AML-193 (cell line): Measurements from ENCODE around the gene PCBP1.
"Not testable (repeated sequence)": the region's sequence is repeated elsewhere in the genome, so short reads cannot be mapped to it uniquely, and the experiment has no call there.

Experiments
- DNase-seq, 2 experiments: peaks; one replicate each; lab custom pipeline; 2025; lab: John Stamatoyannopoulos, UW

The PCBP1 gene

DNA sequence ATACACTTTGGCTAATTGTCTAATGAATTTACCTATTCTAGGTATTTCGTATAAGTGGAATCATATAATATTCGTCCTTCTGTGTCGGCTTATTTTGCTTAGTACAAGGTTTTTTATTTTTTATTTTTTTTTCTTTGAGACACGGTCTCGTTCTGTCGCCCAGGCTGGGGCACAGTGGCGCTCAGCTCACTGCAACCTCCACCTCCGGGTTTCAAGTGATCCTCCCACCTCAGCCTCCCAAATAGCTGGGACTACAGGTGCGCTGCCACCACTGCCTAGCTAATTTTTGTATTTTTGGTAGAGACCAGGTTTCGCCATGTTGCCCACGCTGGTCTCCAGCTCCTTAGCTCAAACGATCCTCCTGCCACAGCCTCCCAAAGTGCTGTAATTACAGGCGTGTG is 38.2 kb downstream of the PCBP1 start:
- DNase-seq, result no peak

DNA sequence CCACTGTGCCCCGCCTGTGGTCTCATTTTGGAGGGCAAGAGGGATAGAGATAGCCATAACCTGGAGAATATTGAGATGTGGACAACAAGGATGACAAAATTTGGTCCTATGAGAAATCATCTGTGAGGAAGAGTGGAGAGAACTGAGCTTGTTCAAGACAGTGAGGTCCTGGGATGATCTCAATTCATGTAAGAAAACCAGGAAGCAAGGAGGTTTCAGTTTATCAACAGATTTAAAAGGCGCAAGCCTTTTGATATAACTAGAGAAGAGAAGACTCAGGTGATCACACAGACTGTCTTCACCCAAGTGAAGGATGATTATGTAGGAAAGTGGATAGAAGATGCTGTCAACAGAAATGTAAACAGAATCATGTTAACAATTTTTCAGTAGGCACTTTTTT is 39.1 kb downstream of the PCBP1 start:
- no peak for DNase-seq

DNA sequence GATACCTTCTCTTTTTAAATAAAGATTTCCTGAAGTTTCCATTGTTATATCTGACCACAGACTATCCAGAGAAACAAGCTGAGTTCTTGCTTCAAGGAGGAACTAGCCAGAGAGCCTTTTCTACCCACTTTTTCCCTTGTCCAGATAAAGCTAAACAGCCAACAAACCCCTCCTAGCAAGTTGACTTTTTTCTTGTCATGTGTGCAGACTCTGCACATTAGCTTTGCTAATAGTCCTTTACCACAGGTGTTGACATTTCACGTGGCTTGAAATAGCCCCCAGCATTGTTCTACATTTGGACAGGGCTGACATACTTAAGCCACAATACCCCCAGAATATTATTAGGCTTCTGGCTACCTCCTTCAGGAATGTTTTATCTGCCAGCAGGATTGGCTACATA is 40.7 kb downstream of the PCBP1 start:
- no peak for DNase-seq

DNA sequence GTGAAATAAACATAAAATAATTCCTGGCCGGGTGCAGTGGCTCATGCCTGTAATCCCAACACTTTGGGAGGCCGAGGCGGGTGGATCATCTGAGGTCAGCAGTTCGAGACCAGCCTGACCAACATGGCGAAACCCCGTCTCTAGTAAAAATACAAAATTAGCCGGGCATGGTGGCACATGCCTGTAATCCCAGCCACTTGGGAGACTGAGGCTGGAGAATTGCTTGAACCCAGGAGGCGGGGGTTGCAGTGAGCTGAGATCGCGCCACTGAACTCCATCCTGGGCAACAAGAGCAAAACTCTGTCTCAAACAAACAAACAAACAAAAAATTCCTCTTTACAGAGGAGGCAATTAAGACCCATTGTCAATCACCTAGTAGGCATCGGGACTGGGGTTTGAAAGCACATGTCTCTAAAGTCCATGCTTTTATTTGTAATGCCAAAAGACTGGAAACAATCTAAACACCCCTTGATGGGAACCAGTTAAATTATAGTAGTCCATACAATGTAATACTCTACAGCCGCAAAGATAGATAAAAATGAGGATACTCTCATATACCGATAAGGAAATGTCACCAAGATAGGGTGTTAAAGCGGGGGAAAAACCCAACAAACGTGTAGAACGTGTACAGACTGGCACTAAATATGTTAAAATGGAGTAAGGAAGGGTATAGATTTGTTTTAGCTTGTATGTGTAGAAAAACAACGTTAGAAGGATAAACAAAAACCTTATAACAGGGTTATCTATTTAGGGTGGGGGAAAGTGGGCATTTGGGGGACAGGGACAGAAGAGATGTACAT is 44.3 kb downstream of the PCBP1 start:
- DNase-seq, result not testable (repeated sequence)

DNA sequence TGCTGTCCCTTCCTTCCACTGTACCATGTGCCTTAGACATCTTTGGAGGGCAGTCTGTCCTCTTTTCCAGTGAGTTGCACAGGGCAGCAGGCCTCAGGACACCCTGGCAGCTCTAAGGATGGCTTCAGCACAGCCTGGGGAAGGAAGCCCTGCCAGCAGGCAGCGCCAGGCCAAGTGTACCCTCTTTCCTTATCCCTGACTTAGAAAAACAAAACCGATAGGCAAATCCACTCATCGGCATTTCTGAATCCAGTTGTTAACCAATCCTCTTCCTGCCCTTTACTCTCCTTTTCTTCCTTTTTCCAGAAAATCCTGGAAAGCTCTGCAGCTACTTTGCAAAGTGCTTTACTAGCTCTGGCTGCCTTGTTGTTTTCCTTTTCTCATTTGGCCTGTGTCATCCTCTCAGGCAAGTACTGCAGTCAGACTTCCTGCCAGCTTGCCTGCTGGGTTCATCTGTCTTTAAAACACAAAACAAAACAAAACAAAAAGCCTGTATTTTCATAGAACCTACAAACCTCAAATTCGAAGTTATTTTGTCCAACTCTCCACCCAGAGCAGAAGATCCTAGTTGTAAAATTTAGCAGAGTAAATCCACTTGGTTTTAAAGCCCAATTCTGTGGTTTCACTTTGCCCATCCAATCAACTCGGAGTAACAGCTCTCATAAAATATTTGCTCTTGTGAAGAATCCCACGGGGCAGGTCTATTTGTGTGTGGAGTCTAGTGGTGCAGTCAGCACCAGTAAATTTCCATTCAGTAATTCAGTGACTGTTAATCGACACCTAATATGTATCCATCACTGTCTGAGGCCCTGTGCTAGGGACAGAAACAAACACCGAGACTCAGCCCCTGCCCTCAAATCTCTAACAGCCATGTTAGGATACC is 45.2 kb downstream of the PCBP1 start:
- peak; percentile 36 to 61 for DNase-seq

DNA sequence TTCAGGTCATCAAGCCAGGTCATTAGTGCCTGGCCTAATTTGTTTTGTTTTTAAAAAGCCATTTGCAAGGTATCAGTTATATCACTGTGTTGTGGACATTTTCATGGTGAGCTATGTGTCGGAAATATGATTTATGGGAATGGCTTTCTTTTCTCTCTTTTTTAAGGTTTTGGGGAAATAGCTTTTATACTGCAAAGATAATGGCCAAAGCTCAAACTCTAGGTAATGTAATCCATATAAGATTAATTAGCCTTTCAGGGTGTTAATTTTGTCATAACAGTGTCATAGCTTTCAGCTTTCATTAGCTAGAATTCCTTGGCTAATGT is 45.8 kb downstream of the PCBP1 start:
- no peak for DNase-seq

DNA sequence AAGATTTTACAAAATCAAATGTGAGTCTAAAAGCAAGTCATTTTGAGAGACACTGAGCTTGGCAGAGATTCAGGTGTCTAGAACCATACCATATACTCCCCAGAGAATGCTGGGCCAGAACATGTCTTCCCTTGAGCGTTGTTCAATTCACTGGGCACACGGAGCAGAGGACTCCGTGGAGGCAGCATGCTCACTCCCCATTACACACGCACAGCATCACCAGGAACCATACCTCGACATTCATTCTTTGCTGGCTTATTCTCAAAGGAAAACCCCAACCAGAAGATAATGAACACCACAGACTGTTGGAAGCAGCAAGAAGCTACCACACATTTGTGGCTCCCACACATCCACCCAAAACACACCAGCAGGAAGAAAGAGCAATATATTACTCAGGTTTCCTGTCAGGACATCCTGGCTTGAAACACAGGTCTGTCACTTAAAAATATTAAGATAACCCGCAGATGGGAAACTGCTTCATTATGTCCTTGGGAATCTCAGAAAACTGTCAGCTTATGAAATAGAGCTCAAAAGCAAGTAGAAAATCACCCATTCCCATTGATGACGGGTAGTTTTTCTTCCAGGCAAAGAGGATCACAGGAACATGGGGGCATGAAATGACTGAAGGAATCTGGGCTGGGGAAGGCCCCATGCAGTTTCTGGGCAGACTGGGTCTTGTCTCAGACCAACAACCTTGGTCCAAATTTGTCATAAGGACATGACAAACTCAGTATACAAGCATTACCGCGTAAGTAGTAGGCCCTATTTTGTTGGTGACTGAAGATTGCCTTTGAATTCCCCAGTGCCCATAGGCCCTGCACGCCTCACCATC is 46.4 kb downstream of the PCBP1 start:
- peak in 1 of 2 experiments; percentile 9 for DNase-seq

DNA sequence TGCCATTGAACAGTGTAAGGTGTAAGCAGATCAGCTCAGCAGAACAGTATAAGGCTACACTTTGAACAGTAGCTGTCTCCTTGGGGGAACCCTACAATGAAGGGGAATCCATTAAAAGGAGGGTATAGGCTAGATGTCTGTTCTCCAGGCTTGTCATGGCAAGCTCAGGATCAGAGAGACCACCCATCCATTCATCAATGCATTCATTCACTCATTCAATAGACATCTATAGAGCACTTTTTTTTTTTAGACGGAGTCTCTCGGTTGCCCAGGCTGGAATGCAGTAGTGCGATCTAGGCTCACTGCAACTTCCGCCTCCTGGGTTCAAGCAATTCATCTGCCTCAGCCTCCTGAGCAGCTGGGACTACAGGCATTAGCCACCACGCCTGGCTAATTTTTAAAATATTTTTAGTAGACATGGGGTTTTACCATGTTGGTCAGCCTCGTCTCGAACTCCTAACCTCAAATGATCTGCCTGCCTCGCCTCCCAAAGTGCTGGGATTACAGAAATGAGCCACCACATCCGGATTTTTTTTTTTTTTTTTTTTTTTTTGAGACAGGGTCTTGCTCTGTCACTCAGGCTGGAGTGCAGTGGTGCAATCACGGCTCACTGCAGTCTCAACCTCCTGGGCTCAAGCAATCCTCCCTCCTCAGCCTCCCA is 47.2 kb downstream of the PCBP1 start:
- DNase-seq, result not testable (repeated sequence)
